Chondrocyte (in vitro differentiated cells): ENCODE measurements around the gene C3orf18. TPM values are rescaled to one million over a fixed set of nuclear protein-coding genes. Genes with fewer than 3 reads are reported as not detected.

Experiments
- DNase-seq: peaks from one replicate; pipeline ENCODE4 v3.0.0; 2021; ENCODE audit warnings: mixed read lengths, low spot score
- H3K27ac Mint-ChIP-seq: one replicate; pipeline ENCODE4 v1.8.0; 2021; ENCODE audit warnings: mild to moderate bottlenecking, moderate library complexity, mixed read lengths; ENCODE audit not compliant: unreplicated experiment
- H3K27me3 Mint-ChIP-seq: 2 replicates; pipeline ENCODE4 v1.8.0; 2021; ENCODE audit warnings: low read depth, mixed read lengths
- H3K36me3 Mint-ChIP-seq: 2 replicates; pipeline ENCODE4 v1.8.0; 2021; ENCODE audit warnings: low read depth, mixed read lengths
- H3K4me1 Mint-ChIP-seq: 2 replicates; pipeline ENCODE4 v1.8.0; 2021; ENCODE audit warnings: low read depth, mild to moderate bottlenecking, mixed read lengths
- H3K4me3 Mint-ChIP-seq: one replicate; pipeline ENCODE4 v1.8.0; 2021; ENCODE audit warnings: mild to moderate bottlenecking, moderate library complexity, mixed read lengths; ENCODE audit not compliant: unreplicated experiment
- H3K9me3 Mint-ChIP-seq: 2 replicates; pipeline ENCODE4 v1.8.0; 2021; ENCODE audit warnings: low read depth, mixed read lengths
- CTCF ChIP-seq: fragments of 200-600 bp; sonication (generic); IDR thresholded peaks from 2 replicates; pipeline ENCODE4 v1.5.0; 2021; ENCODE audit warnings: antibody characterized with exemption, mild to moderate bottlenecking, moderate library complexity
- long read RNA-seq: library from polyadenylated mRNA; stranded (forward); transcript quantifications from one replicate; pipeline ENCODE4 v2.0.0, GENCODE V29; 2021
- total RNA-seq: library from RNA; stranded (reverse); gene quantifications from 3 replicates; pipeline ENCODE4 v1.2.1, GENCODE V29; 2021

C3orf18 gene
- total RNA-seq = 3.2 to 5.8 TPM (median 4.4 TPM) in 3 replicates
- long read RNA-seq, partial matches to known transcripts = 0 of 5 reads
- long read RNA-seq, other reads (novel, unspliced or antisense) = 2 of 5 reads

GRCh38 chr3:50567386-50568167 is at the start of gene C3orf18:
Gene C3orf18, minus strand, starts transcription at chr3:50567747. Its CDS starts 2,048 bp downstream, at chr3:50565699.
- TF ChIP-seq CTCF = no peak
- H3K4me3 Mint-ChIP-seq = peak within 1 kb of the TSS; percentile 97
- DNase-seq = no peak
- H3K36me3 Mint-ChIP-seq = no peaks in the 10 kb centered on the region
- peak within 1 kb of the TSS; percentile 32 for H3K27ac Mint-ChIP-seq
- no peaks in the 10 kb centered on the region for H3K27me3 Mint-ChIP-seq
- H3K4me1 Mint-ChIP-seq = peaks cover 29% of the 10 kb centered on the region
- no peaks in the 10 kb centered on the region for H3K9me3 Mint-ChIP-seq

- DNase-seq = no peak
- H3K9me3 Mint-ChIP-seq = no peaks in the 10 kb centered on the region
- H3K36me3 Mint-ChIP-seq = no peaks in the 10 kb centered on the region
- H3K27ac Mint-ChIP-seq = peak overlapping the region; percentile 89
- H3K27me3 Mint-ChIP-seq = no peaks in the 10 kb centered on the region
- peak overlapping the region; percentile 71 for H3K4me3 Mint-ChIP-seq
- no peak for TF ChIP-seq CTCF
- H3K4me1 Mint-ChIP-seq = peaks cover 32% of the 10 kb centered on the region
Observed at GRCh38 chr3:50616770-50617095, 49.2 kb upstream of the C3orf18 start.

GRCh38 chr3:50616003-50616769 is 48.6 kb upstream of the C3orf18 start:
- Mint-ChIP-seq H3K4me1 (peaks cover 33% of the 10 kb centered on the region), H3K36me3 (no peaks in the 10 kb centered on the region), H3K9me3 (no peaks in the 10 kb centered on the region), H3K4me3 (peak overlapping the region; percentile 71), H3K27ac (peak overlapping the region; percentile 89), H3K27me3 (no peaks in the 10 kb centered on the region)
- TF ChIP-seq CTCF = peak; percentile 94
- DNase-seq = no peak

- Mint-ChIP-seq H3K9me3 (no peaks in the 10 kb centered on the region), H3K4me1 (peaks cover 38% of the 10 kb centered on the region), H3K27ac (no peak overlapping the region), H3K4me3 (no peak overlapping the region), H3K36me3 (no peaks in the 10 kb centered on the region), H3K27me3 (no peaks in the 10 kb centered on the region)
- no peak for DNase-seq
- TF ChIP-seq CTCF = no peak
Observed at GRCh38 chr3:50615190-50615589, 47.6 kb upstream of the C3orf18 start.

GRCh38 chr3:50612970-50613846 is 45.7 kb upstream of the C3orf18 start:
- Mint-ChIP-seq H3K36me3 (no peaks in the 10 kb centered on the region), H3K27ac (no peak overlapping the region), H3K9me3 (no peaks in the 10 kb centered on the region), H3K27me3 (no peaks in the 10 kb centered on the region), H3K4me1 (peaks cover 33% of the 10 kb centered on the region), H3K4me3 (peak overlapping the region; percentile 89)
- no peak for DNase-seq
- no peak for TF ChIP-seq CTCF
